Activated T-cell treated with anti-CD3 and anti-CD28 coated beads, Interleukin-2, amount 50 U/mL, for 1 hour (primary cell): ENCODE data around the gene RFTN1.

Experiments
- DNase-seq: peaks from one replicate; pipeline ENCODE4 v3.0.0-alpha.2; 2020

The RFTN1 gene

DNA sequence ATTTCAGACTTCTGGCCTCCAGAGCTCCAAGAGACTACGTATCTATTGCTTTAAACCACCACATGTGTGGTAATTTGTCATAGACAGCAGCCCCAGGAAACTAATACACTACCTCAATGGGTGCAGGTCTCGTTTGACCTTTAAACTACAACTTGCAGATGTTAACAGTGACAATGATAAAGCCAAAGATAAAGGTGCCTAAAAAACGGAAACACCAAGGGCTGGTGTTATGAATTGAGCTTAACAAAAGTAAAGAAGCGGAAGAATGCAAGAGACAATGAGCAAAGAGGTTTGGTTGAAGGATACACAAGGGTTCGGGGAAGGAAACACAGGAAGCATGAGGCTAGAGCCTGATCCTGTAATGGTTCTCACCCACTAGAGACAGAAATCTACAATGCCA is 50.8 kb downstream of the RFTN1 start:
- no peak for DNase-seq

GRCh38 chr3:16461463-16462245 is 51.8 kb downstream of the RFTN1 start:
- no peak for DNase-seq

GRCh38 chr3:16460886-16461285 is 52.6 kb downstream of the RFTN1 start:
- DNase-seq, result no peak

DNA sequence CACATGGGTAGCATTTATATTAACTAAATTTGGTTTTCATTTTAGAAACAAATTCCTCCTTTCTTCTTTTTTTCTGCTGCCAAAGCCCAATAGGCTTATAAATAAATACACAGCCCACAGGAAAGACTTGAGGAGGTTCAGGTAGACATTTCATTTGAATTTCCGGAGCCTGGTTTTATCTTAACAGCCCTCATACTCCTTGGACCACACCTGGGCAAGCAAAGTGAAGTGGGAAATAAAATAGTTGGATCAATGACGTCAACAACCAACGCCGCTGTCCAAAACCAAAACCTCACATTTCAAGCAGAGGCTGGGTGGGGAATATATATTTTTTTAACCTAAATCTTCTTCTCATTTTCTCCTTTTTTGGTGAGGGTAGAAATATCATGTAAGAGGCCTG is 53.2 kb downstream of the RFTN1 start:
- no peak for DNase-seq

GRCh38 chr3:16456784-16457415 is 56.6 kb downstream of the RFTN1 start:
- DNase-seq, result no peak

GRCh38 chr3:16455966-16456365 is 57.5 kb downstream of the RFTN1 start:
- DNase-seq, result no peak

DNA sequence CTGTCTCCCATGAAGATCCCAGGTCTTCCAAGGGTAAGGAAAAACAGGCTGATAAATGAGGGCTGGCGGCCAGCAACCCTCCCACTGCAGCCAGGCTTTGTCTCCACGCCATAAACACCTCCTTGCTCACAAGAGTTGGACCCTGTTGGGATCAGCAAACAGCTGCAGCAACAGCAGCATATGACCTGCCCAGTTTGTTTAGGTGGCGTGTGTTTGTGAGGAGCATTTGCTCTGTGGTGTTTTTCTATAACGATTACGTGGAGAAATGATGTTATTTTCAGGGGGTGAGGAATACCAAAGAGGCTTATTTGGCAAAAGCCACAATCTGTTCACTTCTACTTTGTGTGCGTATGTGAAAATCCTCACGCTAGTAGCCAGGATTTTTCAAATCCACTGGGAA is 58.5 kb downstream of the RFTN1 start:
- no peak for DNase-seq

GRCh38 chr3:16452261-16452660 is 61.2 kb downstream of the RFTN1 start:
- DNase-seq, result no peak

- no peak for DNase-seq
Observed at GRCh38 chr3:16449369-16449768, 64.1 kb downstream of the RFTN1 start.

GRCh38 chr3:16448639-16449070 is 64.8 kb downstream of the RFTN1 start:
- no peak for DNase-seq

GRCh38 chr3:16447135-16447534 is 66.4 kb downstream of the RFTN1 start:
- no peak for DNase-seq

- no peak for DNase-seq
Observed at GRCh38 chr3:16444344-16444743, 69.2 kb downstream of the RFTN1 start.

- no peak for DNase-seq
Observed at GRCh38 chr3:16442730-16443129, 70.8 kb downstream of the RFTN1 start.

DNA sequence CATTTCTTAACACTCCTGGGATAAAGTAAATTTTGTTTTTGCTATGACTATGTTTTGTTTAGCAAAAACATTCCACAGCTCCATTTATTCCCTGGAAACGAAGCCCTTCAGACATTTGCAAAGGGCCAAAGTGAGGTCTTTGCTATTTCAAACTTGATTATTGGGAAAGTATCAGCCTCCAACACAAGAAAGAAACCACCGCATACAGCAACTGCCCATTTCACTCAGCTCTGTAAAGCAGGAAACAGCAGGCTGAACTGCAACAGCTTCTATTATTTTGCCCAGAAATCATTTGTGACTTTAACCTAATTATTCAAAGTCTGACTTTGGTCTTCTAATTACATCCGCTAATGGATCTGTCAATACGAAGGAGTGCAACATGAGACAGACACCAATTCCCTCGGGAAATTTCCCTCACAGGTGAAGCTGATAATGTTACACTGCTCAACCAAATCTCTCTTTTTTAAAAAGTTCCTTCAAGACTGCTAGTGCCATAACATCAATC is 72.1 kb downstream of the RFTN1 start:
- no peak for DNase-seq

- no peak for DNase-seq
Observed at GRCh38 chr3:16439848-16440708, 73.4 kb downstream of the RFTN1 start.

DNA sequence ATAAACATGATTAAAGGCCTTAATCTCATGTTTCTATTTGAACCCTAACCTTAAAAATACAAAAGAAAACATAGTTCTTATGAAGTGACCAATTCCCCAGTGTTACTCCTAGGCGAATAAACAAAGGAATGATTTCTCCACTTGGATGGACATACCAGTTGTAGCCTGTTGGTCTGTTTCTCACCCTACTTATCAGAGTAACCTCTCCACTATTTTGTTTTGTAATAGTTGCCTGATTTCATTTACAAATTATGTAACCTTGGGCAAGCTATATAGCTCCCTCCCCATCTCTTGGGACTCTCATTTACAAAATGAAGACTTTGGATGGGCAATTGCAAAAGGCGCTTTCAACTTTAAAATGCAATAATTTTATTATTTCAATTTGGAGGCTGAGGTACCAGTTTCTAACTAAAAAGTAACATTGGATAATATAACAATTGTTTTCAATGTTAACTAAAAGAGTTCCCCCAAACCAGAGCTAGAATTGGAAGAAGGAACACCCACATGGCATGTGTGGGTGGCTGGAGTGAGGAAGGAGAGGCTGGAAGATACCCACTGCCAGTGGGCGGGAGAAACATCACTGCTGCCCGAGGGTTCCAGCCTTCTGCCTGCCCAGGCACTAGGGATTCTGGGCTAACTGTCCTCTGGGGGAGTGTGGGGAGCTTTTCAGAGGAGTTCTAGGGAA is 74.2 kb downstream of the RFTN1 start:
- no peak for DNase-seq

- no peak for DNase-seq
Observed at GRCh38 chr3:16437640-16438039, 75.9 kb downstream of the RFTN1 start.

GRCh38 chr3:16433701-16434151 is 79.8 kb downstream of the RFTN1 start:
- no peak for DNase-seq

DNA sequence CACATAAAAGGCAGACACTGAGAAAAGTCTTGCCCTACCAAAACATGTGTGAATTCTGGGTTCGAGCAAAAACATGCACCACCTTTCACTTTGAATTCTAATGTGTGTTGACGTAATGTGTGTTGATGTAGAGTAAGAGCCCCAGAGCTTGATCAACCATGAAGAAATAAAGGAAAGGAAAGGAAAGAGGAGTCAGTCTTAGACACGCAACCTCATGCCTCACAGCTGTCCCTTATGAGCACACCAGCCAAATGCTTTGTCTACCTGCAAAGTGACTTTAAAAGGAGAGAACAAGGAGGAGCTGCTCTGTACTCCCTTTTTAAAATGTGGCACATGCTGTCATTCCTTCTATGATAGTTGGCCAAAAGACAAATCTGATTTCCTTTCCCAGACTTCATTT is 80.8 kb downstream of the RFTN1 start:
- no peak for DNase-seq

- DNase-seq, result no peak
Observed at GRCh38 chr3:16430717-16431630, 82.5 kb downstream of the RFTN1 start.

DNA sequence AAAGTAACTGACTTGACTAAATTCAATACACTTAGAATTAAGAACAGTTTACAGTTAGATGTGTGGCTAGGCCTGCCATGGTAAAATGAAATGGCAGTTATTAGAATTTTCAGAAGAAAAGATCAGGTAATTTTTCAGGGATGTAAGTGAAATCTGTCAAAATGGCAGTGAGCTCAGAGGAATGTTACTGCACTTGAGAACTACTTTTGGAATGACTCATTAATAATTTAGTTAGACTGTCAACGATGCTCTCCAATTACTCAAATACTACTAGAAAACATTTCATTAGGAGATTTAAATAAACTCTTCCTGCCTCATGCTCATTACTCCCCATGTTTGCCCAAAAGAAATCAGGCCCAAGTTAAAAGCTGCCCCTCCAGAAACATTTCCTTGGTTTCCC is 84.4 kb downstream of the RFTN1 start:
- no peak for DNase-seq

GRCh38 chr3:16428612-16429011 is 84.9 kb downstream of the RFTN1 start:
- no peak for DNase-seq
